GM18499 (cell line): Measurements from ENCODE around the gene TAAR9.
"Not testable (repeated sequence)": the region's sequence is repeated elsewhere in the genome, so short reads cannot be mapped to it uniquely, and the experiment has no call there.

Experiments
- ATAC-seq: cut with Tn5 transposase; IDR thresholded peaks from one replicate; pipeline ENCODE4 v1.9.1; 2021; ENCODE audit warnings: moderate number of reproducible peaks; ENCODE audit not compliant: insufficient read depth, unreplicated experiment

TAAR9 gene

DNA sequence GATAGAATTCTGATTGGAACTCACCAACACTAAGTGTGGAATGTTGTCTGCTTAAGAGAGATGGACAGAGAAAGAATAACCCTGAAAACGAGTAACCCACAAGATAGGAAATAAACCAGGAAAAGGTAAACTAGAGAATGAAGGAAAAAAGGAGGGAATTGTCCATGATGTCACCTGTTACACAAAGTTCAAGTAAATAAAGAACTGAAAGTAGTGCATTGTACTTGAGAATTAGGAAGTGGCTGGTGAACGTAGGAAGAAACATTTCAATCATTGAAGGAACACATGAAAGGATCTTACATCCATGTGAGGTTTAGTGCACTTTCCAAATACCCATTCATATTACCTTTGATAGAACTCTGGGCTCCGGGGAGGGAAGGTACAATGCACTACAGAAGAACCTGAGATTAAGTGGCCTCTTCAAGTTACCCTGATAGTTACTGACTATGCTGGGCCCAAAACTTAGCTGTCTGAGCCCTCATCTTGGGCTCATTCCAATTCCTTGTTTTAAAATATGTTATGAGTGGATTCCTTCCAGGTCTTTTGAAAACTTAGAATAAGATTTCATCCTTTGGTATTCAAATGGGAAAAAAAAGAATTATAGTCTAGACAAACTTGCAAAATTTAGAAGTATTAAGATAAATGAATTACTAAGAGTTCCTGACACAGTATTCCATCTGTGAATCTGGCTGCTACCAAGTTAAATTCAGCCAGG, 24.1 kb upstream of the TAAR9 start:
- no peak for ATAC-seq

DNA sequence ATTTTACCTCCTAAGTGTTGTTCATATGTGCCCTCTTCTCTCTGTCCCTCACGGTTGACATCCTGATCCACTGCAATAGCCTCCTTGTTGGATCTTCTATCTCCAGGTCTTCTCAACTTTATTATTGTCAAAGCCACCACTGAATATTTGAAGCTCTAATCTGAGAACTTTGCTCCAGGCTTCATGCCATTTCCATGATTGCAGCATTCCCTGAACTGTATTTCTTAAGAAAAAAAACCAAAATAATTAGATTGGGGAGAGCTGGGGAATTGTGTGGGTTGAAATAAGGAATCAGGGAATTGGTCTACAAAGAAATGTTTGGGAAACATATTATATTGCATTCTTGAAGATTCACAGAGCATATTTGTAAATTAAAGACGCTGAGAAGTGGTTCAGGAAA, 22.7 kb upstream of the TAAR9 start:
- ATAC-seq, result no peak

DNA sequence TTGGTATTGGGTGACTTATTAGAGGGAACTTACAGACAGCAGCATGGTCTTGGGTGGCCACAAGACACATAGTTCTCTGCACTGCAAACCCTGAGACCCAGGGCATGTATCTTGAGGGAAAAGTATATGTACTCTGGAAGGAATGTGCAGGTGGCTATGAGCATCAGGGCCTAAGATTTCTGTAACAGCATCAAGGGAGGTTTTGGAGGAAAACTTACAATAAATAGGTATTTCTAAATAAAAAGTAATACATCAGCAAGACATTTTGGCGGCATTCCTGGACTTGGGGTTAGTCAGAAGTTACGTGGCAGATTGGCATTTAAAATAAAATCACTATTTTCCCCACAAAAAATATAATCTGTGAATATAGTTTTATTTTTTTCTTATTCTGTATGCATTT, 17.1 kb upstream of the TAAR9 start:
- ATAC-seq, result no peak

DNA sequence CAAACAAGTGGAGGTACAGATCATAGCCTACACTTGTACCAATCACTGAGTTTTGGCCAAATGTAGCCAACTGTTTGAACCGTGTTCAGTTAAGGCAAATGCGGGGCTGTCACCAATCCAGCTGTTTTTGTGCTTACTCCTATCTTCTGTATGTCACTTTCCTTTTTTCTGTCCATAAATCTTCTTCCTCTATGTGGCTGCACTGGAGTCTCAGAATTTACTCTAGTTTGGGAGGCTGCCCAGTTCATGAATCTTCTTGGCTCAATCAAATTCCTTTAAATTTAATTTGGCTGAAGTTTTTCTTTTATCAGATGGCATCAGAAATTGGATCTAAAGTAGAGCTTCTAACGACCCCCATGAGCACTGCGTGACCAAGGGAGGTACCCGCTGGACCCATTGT, 13.4 kb upstream of the TAAR9 start:
- ATAC-seq, result no peak

DNA sequence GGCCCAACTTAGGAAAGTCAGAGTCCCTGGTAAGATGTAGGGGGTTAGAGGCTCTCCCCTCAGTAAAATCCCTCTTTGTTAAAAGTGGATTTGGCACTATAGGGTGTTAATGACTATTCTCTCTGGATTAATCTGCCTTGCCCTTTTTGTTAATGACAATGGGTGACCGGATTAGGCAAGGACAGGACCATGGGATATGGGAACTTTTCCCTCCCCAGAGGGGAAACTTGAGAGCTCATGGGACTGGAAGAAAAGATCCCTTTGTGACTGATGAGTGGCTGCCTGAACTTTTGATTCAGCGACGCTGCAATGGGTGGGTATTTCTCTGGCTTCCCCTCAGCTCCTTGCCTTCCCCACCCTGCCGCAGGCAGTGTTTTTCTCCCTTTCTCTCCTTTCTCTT, 12.2 kb upstream of the TAAR9 start:
- ATAC-seq, result no peak

DNA sequence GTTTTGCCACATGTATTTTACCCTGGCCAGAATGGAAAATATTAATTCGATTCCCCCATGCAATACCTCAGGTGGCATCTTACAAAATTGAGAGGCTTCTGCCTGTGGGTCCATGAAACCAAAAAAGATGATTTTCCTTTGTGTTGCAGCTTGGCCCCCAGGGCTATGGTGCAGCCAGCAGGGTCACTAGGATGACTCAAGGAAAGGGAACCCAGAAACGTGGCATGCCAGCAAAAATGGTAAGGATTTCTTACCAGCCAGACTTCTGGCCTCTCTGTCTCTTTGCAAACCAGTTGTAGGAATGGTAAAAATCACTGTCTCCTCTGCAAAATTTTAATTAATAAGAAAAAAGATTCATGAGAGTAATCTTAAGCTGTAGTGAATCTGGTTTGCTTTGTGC, 11.6 kb upstream of the TAAR9 start:
- no peak for ATAC-seq

DNA sequence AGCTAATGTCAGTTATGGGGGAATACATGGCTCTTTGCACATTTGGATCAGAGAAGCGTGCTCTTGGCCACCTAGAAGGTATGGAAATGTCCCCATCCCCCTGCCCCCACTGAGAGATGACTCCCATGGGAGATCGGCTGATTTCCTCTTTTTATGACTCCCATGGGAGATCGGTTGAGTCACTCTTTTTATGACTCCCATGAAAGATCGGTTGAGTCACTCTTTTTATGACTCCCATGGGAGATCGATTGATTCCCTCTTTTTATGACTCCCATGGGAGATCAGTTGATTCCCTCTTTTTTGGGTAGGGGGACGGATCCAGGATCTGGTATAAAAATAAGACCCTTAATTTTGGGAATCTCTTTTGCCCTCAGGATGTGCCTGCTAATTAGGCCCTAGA, 10.3 kb upstream of the TAAR9 start:
- ATAC-seq, result no peak

DNA sequence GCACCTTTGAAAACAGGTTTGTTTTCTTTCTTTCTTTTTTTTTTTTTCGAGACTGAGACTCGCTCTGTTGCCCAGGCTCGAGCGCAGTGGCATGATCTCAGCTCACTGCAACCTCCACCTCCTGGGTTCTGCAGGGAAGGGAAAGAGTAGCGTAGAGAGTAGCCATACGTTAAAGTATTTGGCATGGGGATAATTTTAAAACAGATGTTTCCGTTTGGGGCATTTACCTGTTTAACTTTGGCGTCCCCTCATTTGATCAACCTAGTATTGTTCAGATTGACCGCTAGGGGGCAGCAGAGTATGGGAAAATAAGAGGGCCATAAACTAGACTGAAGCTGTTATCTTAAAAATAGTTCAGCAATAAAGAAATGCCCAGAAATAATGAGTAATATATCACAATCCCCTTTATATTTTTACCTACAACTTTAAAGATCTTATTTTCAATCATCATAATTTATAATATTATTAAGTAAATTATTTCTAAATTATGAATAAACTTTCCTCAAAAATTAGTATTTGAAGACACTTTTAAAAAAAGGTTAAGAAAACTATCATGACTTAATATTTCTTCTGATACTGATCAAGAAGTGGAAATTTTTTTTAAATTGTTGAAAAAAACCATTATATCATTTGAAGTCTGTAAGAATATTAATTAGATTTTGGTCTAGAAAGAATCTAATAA, 7.6 kb upstream of the TAAR9 start:
- ATAC-seq, result peak; percentile 68

DNA sequence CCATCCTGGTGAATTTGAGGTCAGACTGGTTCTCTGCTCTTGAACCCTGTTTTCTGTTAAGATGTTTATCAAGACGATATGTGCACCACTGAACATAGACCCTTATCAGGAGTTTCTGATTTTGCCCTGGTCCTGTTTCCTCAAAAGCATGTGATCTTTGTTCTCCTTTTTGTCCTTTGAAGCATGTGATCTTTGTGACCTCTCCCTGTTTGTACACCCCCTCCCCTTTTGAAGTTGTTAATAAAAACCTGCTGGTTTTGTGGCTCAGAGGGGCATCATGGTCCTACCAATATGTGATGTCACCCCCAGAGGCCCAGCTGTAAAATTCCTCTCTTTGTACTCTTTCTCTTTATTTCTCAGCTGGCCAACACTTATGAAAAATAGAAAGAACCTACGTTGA, 3.5 kb upstream of the TAAR9 start:
- not testable (repeated sequence) for ATAC-seq

DNA sequence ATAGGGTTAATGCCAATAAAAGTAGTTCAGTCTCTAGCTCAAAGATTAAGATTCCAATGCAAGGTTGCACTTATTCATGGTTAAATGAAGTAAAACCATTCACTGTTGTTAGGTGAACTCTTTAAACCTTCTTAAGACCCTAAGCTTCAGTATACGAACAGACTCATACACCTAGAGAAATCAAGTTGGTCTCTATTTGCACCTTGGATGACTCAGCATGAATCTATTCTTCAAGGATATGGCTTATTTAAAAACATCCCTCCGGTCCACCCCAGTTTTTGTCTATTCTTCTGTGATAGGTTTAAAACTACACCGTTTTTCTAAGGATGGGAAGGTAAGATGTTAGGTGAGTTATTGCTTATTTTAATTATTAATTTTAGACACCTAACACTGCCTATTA, 932 bp upstream of the TAAR9 start:
- ATAC-seq, result no peak

DNA sequence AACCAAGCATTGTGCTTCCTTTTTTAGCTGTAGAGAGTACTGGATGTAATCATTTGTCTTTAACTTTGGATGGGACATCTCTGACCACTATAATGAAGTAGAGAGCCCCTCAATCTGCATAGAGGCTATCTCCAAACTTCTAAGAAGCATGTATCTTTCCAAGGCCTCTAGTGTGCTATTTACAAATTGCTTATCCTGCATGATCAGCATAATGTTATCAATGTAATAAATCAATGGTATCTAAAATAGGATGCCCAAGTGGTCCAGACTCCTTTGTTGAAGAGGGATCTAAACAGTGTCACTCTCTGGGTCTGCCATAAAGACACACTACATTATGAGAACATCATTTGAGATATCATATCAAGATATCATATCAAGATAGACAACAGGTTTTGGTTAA, 6.7 kb downstream of the TAAR9 start:
- ATAC-seq, result no peak

DNA sequence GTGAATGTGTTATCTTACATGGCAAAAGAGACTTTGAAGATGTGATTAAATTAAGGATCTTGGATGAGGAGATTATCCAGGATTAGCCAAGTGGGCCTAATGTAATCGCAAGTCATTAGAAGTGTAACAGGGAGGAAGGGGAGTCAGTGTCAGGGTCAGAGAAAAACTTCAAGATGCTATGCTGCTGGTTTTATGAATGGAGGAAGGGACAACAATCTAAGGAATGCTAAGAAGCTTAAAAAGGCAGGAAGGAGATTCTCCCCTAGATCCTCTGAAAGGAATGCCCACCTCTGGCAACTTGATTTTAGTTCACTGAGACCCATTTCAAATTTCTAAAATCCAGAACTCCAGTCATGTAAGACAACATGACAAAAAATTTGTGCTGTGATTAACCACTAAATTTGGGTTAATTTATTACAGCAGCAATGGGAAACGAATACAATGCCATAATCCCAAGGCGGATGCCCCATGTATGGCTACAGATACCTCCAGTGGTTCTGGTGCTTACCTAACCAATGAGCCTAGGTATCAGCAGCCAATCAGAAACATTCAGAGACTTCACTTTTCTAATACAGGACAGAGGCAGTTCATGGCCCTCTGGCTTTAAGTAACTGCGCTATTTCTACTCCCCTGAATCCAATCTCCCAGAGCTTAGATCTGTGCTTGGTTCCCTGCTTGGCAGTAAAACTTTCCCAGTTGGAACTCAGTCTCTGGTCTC, 10.8 kb downstream of the TAAR9 start:
- no peak for ATAC-seq

DNA sequence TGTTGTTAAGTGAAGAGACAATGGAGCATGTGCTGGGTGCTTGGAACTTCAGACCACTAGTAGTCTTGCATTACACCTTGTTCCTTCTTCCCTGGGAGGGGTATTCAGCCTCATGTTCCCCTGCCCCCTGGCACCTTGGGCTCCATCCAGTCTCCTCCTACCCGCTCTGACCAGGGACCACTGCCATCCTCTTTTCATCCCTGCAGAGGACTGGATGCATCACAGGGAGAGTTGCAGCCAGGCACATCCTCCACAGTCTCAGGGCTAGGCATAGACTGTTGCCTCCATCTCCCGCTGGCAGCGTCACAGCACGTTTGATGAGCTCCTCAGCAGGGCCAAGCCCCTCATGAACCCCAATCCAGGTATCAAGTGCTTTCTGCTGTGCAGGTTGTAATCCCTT, 13.1 kb downstream of the TAAR9 start:
- no peak for ATAC-seq

DNA sequence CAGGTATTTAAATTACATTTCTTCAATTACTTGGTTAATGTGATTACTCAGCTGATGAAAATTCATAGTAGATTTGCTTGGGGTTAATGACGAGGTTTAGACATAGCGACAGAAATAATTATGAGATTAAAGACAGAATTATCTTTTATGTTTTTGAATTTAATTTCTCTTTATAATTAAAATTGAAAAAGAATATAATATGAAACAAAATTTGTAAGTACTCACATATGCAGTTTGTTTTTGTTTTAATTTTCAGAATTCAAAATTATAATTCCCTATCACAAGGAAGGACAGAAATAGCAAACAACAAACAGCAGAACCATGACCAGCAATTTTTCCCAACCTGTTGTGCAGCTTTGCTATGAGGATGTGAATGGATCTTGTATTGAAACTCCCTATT, 14.3 kb downstream of the TAAR9 start, which contains the start of gene TAAR8:
TAAR8 (plus strand) TSS at position 301 of the 400 bp plus-strand sequence; CDS start at position 322, 21 bp downstream.
- no peak for ATAC-seq

DNA sequence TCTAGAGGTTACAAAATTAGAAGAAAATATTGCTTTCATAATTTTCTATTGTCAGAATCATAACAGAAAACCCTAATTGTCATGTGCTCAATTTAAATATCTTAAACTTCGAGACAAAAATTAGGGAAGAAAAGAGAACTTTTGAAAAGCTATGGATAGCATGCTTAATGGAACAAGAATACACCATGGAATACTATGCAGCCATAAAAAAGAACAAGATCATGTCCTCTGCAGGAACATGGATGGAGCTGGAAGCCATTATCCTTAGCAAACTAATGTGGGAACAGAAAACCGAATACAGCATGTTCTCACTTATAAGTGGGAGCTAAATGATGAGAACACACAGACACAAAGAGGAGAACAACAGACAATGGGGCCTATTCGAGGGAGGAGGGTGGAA, 22.0 kb downstream of the TAAR9 start:
- not testable (repeated sequence) for ATAC-seq

DNA sequence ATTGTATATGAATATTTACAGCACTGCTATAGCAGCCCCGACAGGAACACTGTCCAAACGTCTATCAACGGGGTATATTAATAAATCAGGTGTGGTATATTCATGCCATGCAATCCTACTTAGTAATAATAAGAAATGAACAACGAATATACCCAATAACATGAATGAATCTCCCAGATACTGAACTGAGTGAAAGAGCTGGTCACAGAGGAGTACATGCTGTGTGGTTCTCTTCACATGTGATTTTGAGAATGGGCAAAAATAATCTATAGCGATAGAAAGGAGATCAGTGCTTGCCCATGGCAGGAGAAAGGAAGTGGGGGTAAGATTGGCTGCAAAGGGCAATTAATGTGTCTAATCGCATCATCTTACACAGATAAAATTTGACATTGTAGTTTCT, 28.3 kb downstream of the TAAR9 start:
- no peak for ATAC-seq

DNA sequence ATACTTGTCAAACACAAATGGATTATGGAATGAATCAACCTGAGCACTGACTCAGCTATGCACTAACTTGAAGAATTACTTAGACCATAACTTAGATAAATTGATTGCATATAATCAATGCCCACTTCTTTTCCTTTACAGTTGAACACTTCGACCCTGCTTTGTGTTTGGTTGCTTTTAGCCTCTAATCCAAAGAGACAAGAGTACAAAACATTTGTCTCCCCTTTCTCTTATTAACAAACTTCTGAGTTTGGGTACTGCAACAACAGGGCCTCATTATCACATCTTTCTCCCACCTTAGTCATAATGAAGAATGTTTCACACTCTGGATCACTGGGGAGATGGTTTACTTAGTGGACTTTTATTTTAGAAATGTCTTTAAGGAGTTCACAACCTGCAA, 29.5 kb downstream of the TAAR9 start:
- ATAC-seq, result no peak

DNA sequence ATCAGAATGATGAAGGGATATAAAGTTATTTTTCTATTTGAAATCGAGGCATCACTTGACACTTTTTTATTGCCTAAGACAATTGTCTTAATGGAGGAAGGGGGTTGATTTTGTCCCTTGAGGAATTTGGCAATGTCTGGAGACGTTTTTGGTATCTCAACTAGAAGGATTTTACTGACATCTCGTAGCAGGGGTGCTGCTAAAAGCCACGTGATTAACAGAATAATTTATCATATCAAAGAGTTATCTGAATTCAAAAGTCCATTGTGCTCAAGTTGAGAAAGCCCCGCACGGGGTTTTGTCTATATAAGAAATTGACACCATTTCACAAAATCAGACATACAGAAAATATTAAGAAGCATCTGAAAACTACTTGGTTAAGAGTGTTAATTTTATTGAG, 30.5 kb downstream of the TAAR9 start:
- ATAC-seq, result no peak

DNA sequence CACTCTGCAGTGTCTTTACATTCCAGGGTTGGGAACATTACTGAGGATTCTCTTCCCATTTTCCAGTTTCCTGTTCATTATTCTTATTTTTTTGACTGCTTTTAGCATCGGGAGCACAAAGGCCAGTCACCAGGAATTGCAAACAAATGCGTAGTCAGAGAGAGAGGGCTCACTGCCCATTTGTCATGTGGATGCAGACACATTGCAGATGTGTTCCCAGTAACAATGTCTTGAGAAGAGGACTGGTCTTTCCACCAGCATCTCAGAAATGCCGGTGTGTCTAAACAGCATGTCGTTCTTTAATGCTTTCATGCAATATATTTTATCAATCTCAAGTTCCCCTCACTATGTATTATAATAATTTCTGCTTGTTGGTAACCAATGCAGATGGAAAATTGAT, 31.1 kb downstream of the TAAR9 start:
- no peak for ATAC-seq

DNA sequence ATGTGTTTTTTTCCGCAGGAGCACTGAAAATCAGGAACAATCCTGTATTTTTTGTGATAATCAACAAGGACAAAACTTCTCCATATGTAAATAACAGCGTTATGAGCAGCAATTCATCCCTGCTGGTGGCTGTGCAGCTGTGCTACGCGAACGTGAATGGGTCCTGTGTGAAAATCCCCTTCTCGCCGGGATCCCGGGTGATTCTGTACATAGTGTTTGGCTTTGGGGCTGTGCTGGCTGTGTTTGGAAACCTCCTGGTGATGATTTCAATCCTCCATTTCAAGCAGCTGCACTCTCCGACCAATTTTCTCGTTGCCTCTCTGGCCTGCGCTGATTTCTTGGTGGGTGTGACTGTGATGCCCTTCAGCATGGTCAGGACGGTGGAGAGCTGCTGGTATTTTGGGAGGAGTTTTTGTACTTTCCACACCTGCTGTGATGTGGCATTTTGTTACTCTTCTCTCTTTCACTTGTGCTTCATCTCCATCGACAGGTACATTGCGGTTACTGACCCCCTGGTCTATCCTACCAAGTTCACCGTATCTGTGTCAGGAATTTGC, 32.2 kb downstream of the TAAR9 start, which contains the start of gene TAAR6:
TAAR6 (plus strand) TSS at position 102 of the 557 bp plus-strand sequence; CDS start at position 102, 0 bp downstream.
- no peak for ATAC-seq

DNA sequence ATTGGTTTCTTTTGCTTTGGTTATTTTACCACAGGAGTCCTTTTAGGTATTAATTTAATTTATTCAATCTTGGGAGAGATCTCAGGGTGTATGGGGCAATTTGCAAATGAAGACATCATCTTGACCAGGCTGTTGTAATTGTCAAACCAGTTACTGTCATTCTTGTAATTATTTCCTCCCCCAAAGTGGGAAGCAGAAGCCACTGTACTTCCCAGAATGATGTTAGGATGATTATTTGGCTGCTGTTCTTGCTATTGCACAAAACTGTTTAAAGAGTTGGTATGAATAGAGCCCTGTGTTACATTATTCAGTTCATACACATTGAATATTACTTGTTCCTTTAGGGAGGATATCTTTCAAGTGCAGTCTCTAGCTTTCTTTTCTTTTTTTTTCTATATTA, 33.7 kb downstream of the TAAR9 start:
- no peak for ATAC-seq
